ENCODE data around the gene MPI. TPM values are rescaled to one million over a fixed set of nuclear protein-coding genes. Genes with fewer than 3 reads are reported as not detected.

Gene MPI
- 29.0 TPM for polyA plus RNA-seq (2013, experiment 1 of 2)
- 23.3 TPM for polyA plus RNA-seq (2013, experiment 2 of 2)

- H3K4me1 ChIP-seq (ENCODE audit: control insufficient read depth, insufficient read depth, low read length, poor library complexity, severe bottlenecking) = peaks cover 14% of the 10 kb centered on the region
- WGBS, 2 experiments (ENCODE audit: insufficient coverage in 2 of 2) = 1 to 2% methylated on average over 36 to 43 of the region's 47 CpGs
- peak within 1 kb of the TSS; percentile 96 for H3K4me3 ChIP-seq (ENCODE audit: extremely low read depth, insufficient read depth, low read length, poor library complexity, severe bottlenecking)
- H3K27ac ChIP-seq (ENCODE audit: low read depth, low read length, severe bottlenecking) = peak within 1 kb of the TSS; percentile 57
- H3K9me3 ChIP-seq (ENCODE audit: control insufficient read depth, low read length) = no peaks in the 10 kb centered on the region
- peaks cover 28% of the 10 kb centered on the region for H3K36me3 ChIP-seq (ENCODE audit: control insufficient read depth, insufficient read depth, low read length)
These were observed at the start of gene MPI for GRCh38 chr15:74889883-74890664. MPI (plus strand) TSS chr15:74890042; CDS start chr15:74890074, 32 bp downstream.

DNA sequence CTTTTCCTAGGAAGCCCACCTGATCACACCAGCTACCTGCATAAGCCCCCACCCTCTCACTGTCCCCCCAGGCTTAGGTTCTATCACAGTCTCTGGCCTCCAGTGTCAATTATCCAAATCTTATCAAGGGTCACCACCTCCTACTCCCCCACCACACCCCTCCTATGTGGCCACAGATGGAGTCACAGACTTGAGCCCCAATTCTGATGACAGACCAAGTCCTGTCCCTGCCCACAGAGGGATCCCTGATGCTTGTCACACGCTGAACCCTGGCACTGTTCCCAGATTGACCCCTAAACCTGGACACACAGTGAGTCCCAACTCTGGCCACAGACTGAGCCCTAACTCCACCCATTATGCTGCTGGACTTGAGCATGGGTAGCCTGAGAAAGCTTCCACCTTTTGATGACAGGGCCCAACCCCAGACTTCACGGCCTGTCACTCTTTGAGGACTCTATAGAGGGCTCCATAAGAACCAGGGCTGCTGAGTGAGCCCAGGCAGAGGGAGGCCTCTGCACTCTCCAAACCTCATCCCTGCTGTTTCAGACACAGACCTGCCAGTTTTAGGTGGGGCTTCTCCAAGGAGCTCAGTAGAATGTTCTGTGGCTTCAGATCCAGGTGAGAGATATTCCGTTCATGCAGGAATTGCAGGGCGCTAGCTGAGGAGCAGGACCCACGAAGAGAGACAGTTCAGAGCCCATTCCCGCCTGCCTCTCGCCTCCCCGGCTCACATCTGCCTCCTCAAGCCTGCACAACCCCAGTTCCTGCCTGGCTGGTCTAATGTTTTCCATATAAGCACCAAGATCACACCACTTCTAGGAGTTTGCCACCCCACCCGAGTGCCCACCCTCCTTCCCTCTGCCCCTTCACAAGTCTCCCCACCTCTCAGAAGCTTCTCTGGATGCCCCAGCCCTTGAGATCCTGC is 48.7 kb upstream of the MPI start:
- Histone ChIP-seq H3K36me3 (ENCODE audit: control insufficient read depth, insufficient read depth, low read length) (peaks cover 25% of the 10 kb centered on the region), H3K4me3 (ENCODE audit: extremely low read depth, insufficient read depth, low read length, poor library complexity, severe bottlenecking) (no peak overlapping the region), H3K9me3 (ENCODE audit: control insufficient read depth, low read length) (no peaks in the 10 kb centered on the region), H3K4me1 (ENCODE audit: control insufficient read depth, insufficient read depth, low read length, poor library complexity, severe bottlenecking) (peaks cover 9% of the 10 kb centered on the region), H3K27ac (ENCODE audit: low read depth, low read length, severe bottlenecking) (no peak overlapping the region)
- 94 to 97% methylated on average over 3 to 9 of the region's 9 CpGs for WGBS, 2 experiments (ENCODE audit: insufficient coverage in 2 of 2)

GRCh38 chr15:74841891-74842373 is 47.9 kb upstream of the MPI start:
- Histone ChIP-seq H3K4me3 (ENCODE audit: extremely low read depth, insufficient read depth, low read length, poor library complexity, severe bottlenecking) (peak overlapping the region; percentile 81), H3K27ac (ENCODE audit: low read depth, low read length, severe bottlenecking) (no peak overlapping the region), H3K36me3 (ENCODE audit: control insufficient read depth, insufficient read depth, low read length) (peaks cover 28% of the 10 kb centered on the region), H3K4me1 (ENCODE audit: control insufficient read depth, insufficient read depth, low read length, poor library complexity, severe bottlenecking) (peaks cover 9% of the 10 kb centered on the region), H3K9me3 (ENCODE audit: control insufficient read depth, low read length) (no peaks in the 10 kb centered on the region)
- WGBS, 2 experiments (ENCODE audit: insufficient coverage in 2 of 2) = 88 to 91% methylated on average over 11 to 13 of the region's 14 CpGs

- Histone ChIP-seq H3K4me1 (ENCODE audit: control insufficient read depth, insufficient read depth, low read length, poor library complexity, severe bottlenecking) (peaks cover 9% of the 10 kb centered on the region), H3K4me3 (ENCODE audit: extremely low read depth, insufficient read depth, low read length, poor library complexity, severe bottlenecking) (peak within 1 kb of the TSS; percentile 81), H3K27ac (ENCODE audit: low read depth, low read length, severe bottlenecking) (peak within 1 kb of the TSS; percentile 85), H3K9me3 (ENCODE audit: control insufficient read depth, low read length) (no peaks in the 10 kb centered on the region), H3K36me3 (ENCODE audit: control insufficient read depth, insufficient read depth, low read length) (peaks cover 36% of the 10 kb centered on the region)
- 1% methylated on average over 71 to 74 of the region's 84 CpGs for WGBS, 2 experiments (ENCODE audit: insufficient coverage in 2 of 2)
These were observed 47.0 kb upstream of the MPI start, which contains the start of gene ULK3 for GRCh38 chr15:74842581-74843444. ULK3 (minus strand) TSS chr15:74843156; CDS start chr15:74843105, 51 bp downstream.

- Histone ChIP-seq H3K4me1 (ENCODE audit: control insufficient read depth, insufficient read depth, low read length, poor library complexity, severe bottlenecking) (peaks cover 9% of the 10 kb centered on the region), H3K36me3 (ENCODE audit: control insufficient read depth, insufficient read depth, low read length) (peaks cover 38% of the 10 kb centered on the region), H3K9me3 (ENCODE audit: control insufficient read depth, low read length) (no peaks in the 10 kb centered on the region), H3K4me3 (ENCODE audit: extremely low read depth, insufficient read depth, low read length, poor library complexity, severe bottlenecking) (peak overlapping the region; percentile 81), H3K27ac (ENCODE audit: low read depth, low read length, severe bottlenecking) (peak overlapping the region; percentile 85)
- 16 to 29% methylated on average over 13 to 16 of the region's 18 CpGs for WGBS, 2 experiments (ENCODE audit: insufficient coverage in 2 of 2)
These were observed 46.4 kb upstream of the MPI start for GRCh38 chr15:74843445-74843828.

GRCh38 chr15:74843891-74844299 is 45.9 kb upstream of the MPI start:
- 97% methylated on average over 5 of the region's 12 CpGs; no CpG with 5 or more reads in 1 of the 2 experiments for WGBS, 2 experiments (ENCODE audit: insufficient coverage in 2 of 2)
- Histone ChIP-seq H3K36me3 (ENCODE audit: control insufficient read depth, insufficient read depth, low read length) (peaks cover 38% of the 10 kb centered on the region), H3K4me3 (ENCODE audit: extremely low read depth, insufficient read depth, low read length, poor library complexity, severe bottlenecking) (peak overlapping the region; percentile 81), H3K27ac (ENCODE audit: low read depth, low read length, severe bottlenecking) (no peak overlapping the region), H3K9me3 (ENCODE audit: control insufficient read depth, low read length) (no peaks in the 10 kb centered on the region), H3K4me1 (ENCODE audit: control insufficient read depth, insufficient read depth, low read length, poor library complexity, severe bottlenecking) (peaks cover 9% of the 10 kb centered on the region)

DNA sequence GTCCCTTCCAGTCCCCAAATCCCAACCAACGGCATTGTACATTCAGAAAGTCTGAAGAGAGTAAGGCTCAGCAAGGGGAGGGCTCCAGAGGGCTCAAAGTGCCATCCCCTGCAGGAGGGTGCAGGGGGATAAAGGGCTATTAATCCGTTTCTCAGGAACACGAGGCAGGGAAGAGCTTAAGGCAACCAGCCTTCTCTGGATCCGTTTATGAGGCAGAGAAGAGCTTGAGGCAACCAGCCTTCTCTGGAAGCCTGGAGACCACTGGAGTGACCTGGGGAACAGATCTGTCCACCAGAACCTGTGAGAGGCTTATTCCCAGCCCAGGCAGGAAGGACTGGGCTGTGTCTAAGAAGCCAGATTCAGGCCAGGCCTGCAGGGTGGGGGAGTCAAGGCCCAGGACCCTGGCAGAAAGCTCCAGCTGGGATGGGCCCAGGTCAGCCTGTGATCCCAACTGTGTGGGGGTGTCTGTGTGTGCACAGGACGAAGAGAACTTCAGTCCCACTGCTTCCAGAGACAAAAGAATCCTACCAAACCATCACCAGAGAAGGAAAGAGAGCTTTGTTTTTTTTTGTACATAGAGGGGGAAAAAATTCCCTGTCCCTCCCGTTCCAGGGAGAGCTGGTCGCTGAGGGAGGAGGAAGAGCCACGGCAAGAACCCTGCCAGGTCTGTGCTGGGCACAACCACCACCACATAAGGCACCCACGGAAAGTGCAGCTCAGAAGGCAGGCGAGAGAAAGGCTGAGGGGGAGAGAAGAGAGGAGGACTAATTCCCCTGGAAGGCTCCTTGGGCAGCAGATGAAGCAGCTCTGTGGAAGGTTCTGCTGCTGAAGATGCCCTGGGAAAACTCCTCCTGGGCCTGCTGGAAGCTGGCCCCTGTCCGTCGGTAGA is 45.3 kb upstream of the MPI start:
- Histone ChIP-seq H3K27ac (ENCODE audit: low read depth, low read length, severe bottlenecking) (peak overlapping the region; percentile 10), H3K4me1 (ENCODE audit: control insufficient read depth, insufficient read depth, low read length, poor library complexity, severe bottlenecking) (peaks cover 9% of the 10 kb centered on the region), H3K36me3 (ENCODE audit: control insufficient read depth, insufficient read depth, low read length) (peaks cover 40% of the 10 kb centered on the region), H3K4me3 (ENCODE audit: extremely low read depth, insufficient read depth, low read length, poor library complexity, severe bottlenecking) (no peak overlapping the region), H3K9me3 (ENCODE audit: control insufficient read depth, low read length) (no peaks in the 10 kb centered on the region)
- WGBS, 2 experiments (ENCODE audit: insufficient coverage in 2 of 2) = 92 to 94% methylated on average over 5 to 6 of the region's 12 CpGs

DNA sequence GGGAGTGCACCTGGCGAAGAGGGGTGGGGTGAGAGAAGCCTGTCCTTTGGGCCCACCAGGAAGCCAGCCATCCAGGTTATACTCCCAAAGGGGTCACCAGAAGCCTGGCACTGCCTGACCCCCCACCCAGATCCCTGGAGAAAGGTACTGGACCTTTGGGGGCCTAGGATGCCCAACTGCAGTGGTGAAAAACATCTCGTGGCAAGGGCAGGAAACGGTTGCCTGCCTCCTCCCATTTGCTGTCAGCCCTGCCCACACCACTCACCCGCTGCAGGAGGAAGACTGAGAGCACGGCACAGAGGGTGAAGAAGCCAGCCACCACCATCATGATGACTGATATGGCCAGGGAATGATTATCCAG is 44.7 kb upstream of the MPI start:
- no peak overlapping the region for H3K27ac ChIP-seq (ENCODE audit: low read depth, low read length, severe bottlenecking)
- no peaks in the 10 kb centered on the region for H3K9me3 ChIP-seq (ENCODE audit: control insufficient read depth, low read length)
- H3K4me3 ChIP-seq (ENCODE audit: extremely low read depth, insufficient read depth, low read length, poor library complexity, severe bottlenecking) = no peak overlapping the region
- peaks cover 9% of the 10 kb centered on the region for H3K4me1 ChIP-seq (ENCODE audit: control insufficient read depth, insufficient read depth, low read length, poor library complexity, severe bottlenecking)
- WGBS, 2 experiments (ENCODE audit: insufficient coverage in 2 of 2) = 93 to 97% methylated on average over 4 to 5 of the region's 5 CpGs
- H3K36me3 ChIP-seq (ENCODE audit: control insufficient read depth, insufficient read depth, low read length) = peaks cover 43% of the 10 kb centered on the region

- H3K9me3 ChIP-seq (ENCODE audit: control insufficient read depth, low read length) = no peaks in the 10 kb centered on the region
- H3K4me1 ChIP-seq (ENCODE audit: control insufficient read depth, insufficient read depth, low read length, poor library complexity, severe bottlenecking) = peaks cover 9% of the 10 kb centered on the region
These were observed 44.3 kb upstream of the MPI start for GRCh38 chr15:74845581-74845980.

More at GRCh38 chr15:74845581-74845980, 44.3 kb upstream of the MPI start:
- Histone ChIP-seq H3K27ac (ENCODE audit: low read depth, low read length, severe bottlenecking) (no peak overlapping the region), H3K4me3 (ENCODE audit: extremely low read depth, insufficient read depth, low read length, poor library complexity, severe bottlenecking) (no peak overlapping the region), H3K36me3 (ENCODE audit: control insufficient read depth, insufficient read depth, low read length) (peaks cover 45% of the 10 kb centered on the region)
- 91 to 92% methylated on average over 3 of the region's 4 CpGs for WGBS, 2 experiments (ENCODE audit: insufficient coverage in 2 of 2)
